ENCODE measurements around the gene CACNA1C. TPM values are rescaled to one million over a fixed set of nuclear protein-coding genes. Genes with fewer than 3 reads are reported as not detected.

CACNA1C gene
- total RNA-seq, 1 experiment from 2014 or later: 3.7 TPM

DNA sequence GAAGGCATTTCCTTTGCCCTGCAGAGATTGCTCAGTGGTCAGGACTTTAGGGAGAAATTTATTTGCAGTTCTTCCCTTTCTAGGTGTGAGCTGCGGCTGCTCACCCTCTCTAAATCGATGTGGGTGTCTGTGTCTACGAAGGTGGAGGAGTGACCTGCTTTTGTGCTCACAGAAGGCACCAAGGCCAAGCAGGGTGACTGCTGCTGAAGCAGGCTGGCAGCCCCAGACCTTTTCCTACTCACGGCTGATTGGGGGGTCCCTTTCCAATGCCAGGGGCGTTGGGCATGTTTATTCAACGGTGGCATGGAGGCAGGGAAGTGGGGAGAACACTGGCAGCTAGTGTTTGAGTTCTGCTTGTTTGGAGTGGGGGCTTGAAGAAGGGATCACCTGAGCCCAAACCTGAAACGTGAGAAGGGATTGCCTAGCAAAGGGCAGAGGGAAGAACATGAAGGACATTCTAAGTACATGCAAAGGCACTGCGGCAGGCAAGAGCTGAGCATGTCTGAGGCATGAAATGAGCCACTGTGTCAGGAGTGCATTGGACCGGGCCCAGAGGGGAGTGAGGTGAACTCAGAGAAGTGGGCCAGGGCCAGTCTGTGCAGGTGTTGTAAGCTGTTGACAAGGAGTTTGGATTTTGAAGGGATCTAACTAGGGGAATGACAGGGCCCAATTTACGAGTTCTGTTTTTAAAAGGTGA lies 56.3 kb downstream of the CACNA1C start:
- TF ChIP-seq, protein P1, sequence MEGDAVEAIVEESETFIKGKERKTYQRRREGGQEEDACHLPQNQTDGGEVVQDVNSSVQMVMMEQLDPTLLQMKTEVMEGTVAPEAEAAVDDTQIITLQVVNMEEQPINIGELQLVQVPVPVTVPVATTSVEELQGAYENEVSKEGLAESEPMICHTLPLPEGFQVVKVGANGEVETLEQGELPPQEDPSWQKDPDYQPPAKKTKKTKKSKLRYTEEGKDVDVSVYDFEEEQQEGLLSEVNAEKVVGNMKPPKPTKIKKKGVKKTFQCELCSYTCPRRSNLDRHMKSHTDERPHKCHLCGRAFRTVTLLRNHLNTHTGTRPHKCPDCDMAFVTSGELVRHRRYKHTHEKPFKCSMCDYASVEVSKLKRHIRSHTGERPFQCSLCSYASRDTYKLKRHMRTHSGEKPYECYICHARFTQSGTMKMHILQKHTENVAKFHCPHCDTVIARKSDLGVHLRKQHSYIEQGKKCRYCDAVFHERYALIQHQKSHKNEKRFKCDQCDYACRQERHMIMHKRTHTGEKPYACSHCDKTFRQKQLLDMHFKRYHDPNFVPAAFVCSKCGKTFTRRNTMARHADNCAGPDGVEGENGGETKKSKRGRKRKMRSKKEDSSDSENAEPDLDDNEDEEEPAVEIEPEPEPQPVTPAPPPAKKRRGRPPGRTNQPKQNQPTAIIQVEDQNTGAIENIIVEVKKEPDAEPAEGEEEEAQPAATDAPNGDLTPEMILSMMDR (conservative IDR thresholded peaks at IDR 0.05; ENCODE audit: low read depth, low read length): no peak
- no peak for TF ChIP-seq EZH2 (IDR thresholded peaks at IDR 0.05; ENCODE audit: borderline replicate concordance, low read depth, low read length, poor library complexity, severe bottlenecking)
- H3K27ac ChIP-seq (ENCODE audit: low read depth, low read length, poor library complexity, severe bottlenecking): no peak overlapping the region
- H3K36me3 ChIP-seq (ENCODE audit: insufficient read depth, low read length, poor library complexity, severe bottlenecking): no peaks in the 10 kb centered on the region
- no peaks in the 10 kb centered on the region for H3K4me1 ChIP-seq (ENCODE audit: insufficient read depth, low read length, poor library complexity, severe bottlenecking)
- ChIA-PET CTCF (no interaction called here), POLR2A (ENCODE audit: low non-redundant PET) (no interaction called here)
- DNase-seq (ENCODE audit: low spot score): no peak
- H3K4me3 ChIP-seq (ENCODE audit: low read depth, low read length, poor library complexity, severe bottlenecking): no peak overlapping the region
- H3K9me3 ChIP-seq (ENCODE audit: low read depth, low read length, poor library complexity, severe bottlenecking): no peaks in the 10 kb centered on the region
- no TSS peak for BruUV-seq (replicated peaks)
- intact Hi-C loops (cut with micrococcal nuclease; ENCODE audit: unreplicated experiment): no loop called here
- H3K27me3 ChIP-seq (replicated peaks; ENCODE audit: insufficient read depth, low read depth, low read length, poor library complexity): no peaks in the 10 kb centered on the region

DNA sequence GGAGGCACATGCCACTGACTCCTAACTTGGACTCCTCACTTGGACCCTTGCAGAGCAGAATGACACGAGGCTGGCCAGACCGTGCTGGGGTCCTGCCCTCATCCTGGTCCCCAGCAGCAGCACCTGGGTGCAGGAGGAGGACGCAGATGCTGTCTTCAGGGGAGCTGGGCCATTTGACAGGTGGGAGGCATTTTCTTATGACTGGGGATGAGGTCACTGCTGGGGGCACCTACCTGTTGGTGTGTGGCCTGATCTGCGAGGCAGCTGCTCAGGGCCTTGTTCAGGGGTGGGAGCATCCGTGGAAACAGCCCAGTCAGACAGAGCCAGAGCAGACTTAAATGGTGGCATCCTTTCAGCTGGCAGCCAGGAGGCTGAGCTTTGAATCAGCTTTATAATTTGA lies 57.3 kb downstream of the CACNA1C start:
- H3K4me1 ChIP-seq (ENCODE audit: insufficient read depth, low read length, poor library complexity, severe bottlenecking): no peaks in the 10 kb centered on the region
- BruUV-seq (replicated peaks): no TSS peak
- intact Hi-C loops (cut with micrococcal nuclease; ENCODE audit: unreplicated experiment): no loop called here
- TF ChIP-seq, protein P1 (conservative IDR thresholded peaks at IDR 0.05; ENCODE audit: low read depth, low read length): no peak
- TF ChIP-seq EZH2 (IDR thresholded peaks at IDR 0.05; ENCODE audit: borderline replicate concordance, low read depth, low read length, poor library complexity, severe bottlenecking): no peak
- H3K9me3 ChIP-seq (ENCODE audit: low read depth, low read length, poor library complexity, severe bottlenecking): no peaks in the 10 kb centered on the region
- no peak overlapping the region for H3K27ac ChIP-seq (ENCODE audit: low read depth, low read length, poor library complexity, severe bottlenecking)
- H3K36me3 ChIP-seq (ENCODE audit: insufficient read depth, low read length, poor library complexity, severe bottlenecking): no peaks in the 10 kb centered on the region
- POLR2A ChIA-PET (ENCODE audit: low non-redundant PET): no interaction called here
- no peaks in the 10 kb centered on the region for H3K27me3 ChIP-seq (replicated peaks; ENCODE audit: insufficient read depth, low read depth, low read length, poor library complexity)
- no peak overlapping the region for H3K4me3 ChIP-seq (ENCODE audit: low read depth, low read length, poor library complexity, severe bottlenecking)
- CTCF ChIA-PET: no interaction called here
- no peak for DNase-seq (ENCODE audit: low spot score)

- intact Hi-C loops (cut with micrococcal nuclease; ENCODE audit: unreplicated experiment): no loop called here
- H3K27ac ChIP-seq (ENCODE audit: low read depth, low read length, poor library complexity, severe bottlenecking): no peak overlapping the region
- no peaks in the 10 kb centered on the region for H3K36me3 ChIP-seq (ENCODE audit: insufficient read depth, low read length, poor library complexity, severe bottlenecking)
- CTCF ChIA-PET: no interaction called here
- H3K4me1 ChIP-seq (ENCODE audit: insufficient read depth, low read length, poor library complexity, severe bottlenecking): no peaks in the 10 kb centered on the region
- no peak for DNase-seq (ENCODE audit: low spot score)
- POLR2A ChIA-PET (ENCODE audit: low non-redundant PET): no interaction called here
- no TSS peak for BruUV-seq (replicated peaks)
- no peak for TF ChIP-seq EZH2 (IDR thresholded peaks at IDR 0.05; ENCODE audit: borderline replicate concordance, low read depth, low read length, poor library complexity, severe bottlenecking)
- TF ChIP-seq, protein P1 (conservative IDR thresholded peaks at IDR 0.05; ENCODE audit: low read depth, low read length): no peak
- no peaks in the 10 kb centered on the region for H3K9me3 ChIP-seq (ENCODE audit: low read depth, low read length, poor library complexity, severe bottlenecking)
- no peaks in the 10 kb centered on the region for H3K27me3 ChIP-seq (replicated peaks; ENCODE audit: insufficient read depth, low read depth, low read length, poor library complexity)
- H3K4me3 ChIP-seq (ENCODE audit: low read depth, low read length, poor library complexity, severe bottlenecking): no peak overlapping the region
Observed at GRCh38 chr12:2110849-2111566, 58.2 kb downstream of the CACNA1C start.

Data from A673 (cell line).